Measurements from ENCODE around the gene CYP3A5.
A peak's percentile ranks its signal among the peaks of the same experiment; 100 is the strongest.
"Not testable (repeated sequence)": the region's sequence is repeated elsewhere in the genome, so short reads cannot be mapped to it uniquely, and the experiment has no call there.

CYP3A5 gene

GRCh38 chr7:99694201-99694911 is 14.6 kb upstream of the CYP3A5 start:
- Histone ChIP-seq H2BK120ac (ENCODE audit: low read depth, low read length) (no peak overlapping the region), H3K4me2 (ENCODE audit: insufficient read depth, low read length, poor library complexity, severe bottlenecking) (no peak overlapping the region), H3K79me1 (ENCODE audit: low read depth, low read length) (no peaks in the 10 kb centered on the region), H2BK15ac (ENCODE audit: low read length) (no peak overlapping the region), H2AFZ (ENCODE audit: low read length) (peak overlapping the region; percentile 96), H3K4ac (ENCODE audit: low read length) (no peak overlapping the region), H3K18ac (ENCODE audit: low read length) (no peak overlapping the region), H3K27ac (replicated peaks; ENCODE audit: low read length) (no peak overlapping the region), H3K23ac (ENCODE audit: low read depth, low read length, poor library complexity) (no peak overlapping the region), H4K8ac (ENCODE audit: low read depth, low read length) (no peak overlapping the region), H3K9ac (ENCODE audit: low read depth, low read length, poor library complexity) (no peak overlapping the region), H4K91ac (ENCODE audit: low read depth, low read length, poor library complexity) (no peak overlapping the region), H3K14ac (ENCODE audit: low read length) (no peak overlapping the region), H3K4me1 (ENCODE audit: control insufficient read depth in 2 of 2, insufficient read depth in 1 of 2, low read depth in 1 of 2, low read length in 2 of 2) (peaks cover 5 to 6% of the 10 kb centered on the region in 2 donors), H3K4me3 (ENCODE audit: low read length in 2 of 2) (no peak overlapping the region), H3K9me3 (replicated peaks in 1 of 2; ENCODE audit: control insufficient read depth in 2 of 2, insufficient read depth in 1 of 2, low read depth in 1 of 2, low read length in 2 of 2) (no peaks in the 10 kb centered on the region), H2BK5ac (ENCODE audit: low read length) (no peak overlapping the region), H2BK12ac (ENCODE audit: low read length) (no peak overlapping the region), H3K36me3 (replicated peaks in 1 of 2; ENCODE audit: control insufficient read depth in 2 of 2, insufficient read depth in 2 of 2, low read length in 2 of 2) (no peaks in the 10 kb centered on the region), H2AK5ac (ENCODE audit: low read depth, low read length) (no peak overlapping the region), H3K27me3 (ENCODE audit: control insufficient read depth in 3 of 3, insufficient read depth in 3 of 3, low read depth in 1 of 3, low read length in 3 of 3) (no peaks in the 10 kb centered on the region)
- DNase-seq (ENCODE audit: low spot score): no peak
- WGBS, 2 donors (ENCODE audit: extremely low coverage in 2 of 2, insufficient read length in 2 of 2, insufficient replicate concordance in 1 of 2): no CpG with 5 or more reads among the region's 5 CpGs

- peaks cover 5 to 6% of the 10 kb centered on the region in 2 donors for H3K4me1 ChIP-seq (ENCODE audit: control insufficient read depth in 2 of 2, insufficient read depth in 1 of 2, low read depth in 1 of 2, low read length in 2 of 2)
- H3K36me3 ChIP-seq (replicated peaks in 1 of 2; ENCODE audit: control insufficient read depth in 2 of 2, insufficient read depth in 2 of 2, low read length in 2 of 2): no peaks in the 10 kb centered on the region
- no peak overlapping the region for H2BK12ac ChIP-seq (ENCODE audit: low read length)
- H3K4me3 ChIP-seq (ENCODE audit: low read length in 2 of 2): no peak overlapping the region
- peak overlapping the region; percentile 96 for H2AFZ ChIP-seq (ENCODE audit: low read length)
- H3K79me1 ChIP-seq (ENCODE audit: low read depth, low read length): no peaks in the 10 kb centered on the region
- DNase-seq (ENCODE audit: low spot score): peak; percentile 32
- H4K91ac ChIP-seq (ENCODE audit: low read depth, low read length, poor library complexity): no peak overlapping the region
- WGBS, 2 donors (ENCODE audit: extremely low coverage in 2 of 2, insufficient read length in 2 of 2, insufficient replicate concordance in 1 of 2): no CpG with 5 or more reads among the region's 9 CpGs
- H3K27me3 ChIP-seq (ENCODE audit: control insufficient read depth in 3 of 3, insufficient read depth in 3 of 3, low read depth in 1 of 3, low read length in 3 of 3): no peaks in the 10 kb centered on the region
- H2BK120ac ChIP-seq (ENCODE audit: low read depth, low read length): no peak overlapping the region
- peak overlapping the region; percentile 14 for H2BK5ac ChIP-seq (ENCODE audit: low read length)
- no peaks in the 10 kb centered on the region for H3K9me3 ChIP-seq (replicated peaks in 1 of 2; ENCODE audit: control insufficient read depth in 2 of 2, insufficient read depth in 1 of 2, low read depth in 1 of 2, low read length in 2 of 2)
- peak overlapping the region; percentile 31 for H3K27ac ChIP-seq (replicated peaks; ENCODE audit: low read length)
- no peak overlapping the region for H3K4ac ChIP-seq (ENCODE audit: low read length)
- no peak overlapping the region for H2BK15ac ChIP-seq (ENCODE audit: low read length)
- H2AK5ac ChIP-seq (ENCODE audit: low read depth, low read length): no peak overlapping the region
- peak overlapping the region; percentile 89 for H4K8ac ChIP-seq (ENCODE audit: low read depth, low read length)
- peak overlapping the region; percentile 68 for H3K18ac ChIP-seq (ENCODE audit: low read length)
- H3K14ac ChIP-seq (ENCODE audit: low read length): no peak overlapping the region
- no peak overlapping the region for H3K4me2 ChIP-seq (ENCODE audit: insufficient read depth, low read length, poor library complexity, severe bottlenecking)
- no peak overlapping the region for H3K9ac ChIP-seq (ENCODE audit: low read depth, low read length, poor library complexity)
- no peak overlapping the region for H3K23ac ChIP-seq (ENCODE audit: low read depth, low read length, poor library complexity)
These were observed 13.8 kb upstream of the CYP3A5 start for GRCh38 chr7:99693427-99694200.

DNA sequence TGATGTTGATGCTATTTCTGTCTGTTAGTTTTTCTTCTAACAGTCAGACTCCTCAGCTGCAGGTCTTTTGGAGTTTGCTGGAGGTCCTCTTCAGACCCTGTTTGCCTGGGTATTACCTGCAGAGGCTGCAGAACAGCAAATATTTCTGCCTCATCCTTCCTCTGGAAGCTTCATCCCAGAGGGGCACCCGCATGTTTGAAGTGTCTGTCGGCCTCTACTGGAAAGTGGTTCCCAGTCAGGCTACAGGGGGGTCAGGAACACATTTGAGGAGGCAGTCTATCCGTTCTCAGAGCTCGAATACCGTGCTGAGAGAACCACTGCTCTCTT is 13.3 kb upstream of the CYP3A5 start:
- no peak overlapping the region for H3K18ac ChIP-seq (ENCODE audit: low read length)
- no peak overlapping the region for H2AK5ac ChIP-seq (ENCODE audit: low read depth, low read length)
- peak overlapping the region; percentile 96 for H2AFZ ChIP-seq (ENCODE audit: low read length)
- peak overlapping the region; percentile 14 for H2BK5ac ChIP-seq (ENCODE audit: low read length)
- no peak overlapping the region for H4K91ac ChIP-seq (ENCODE audit: low read depth, low read length, poor library complexity)
- H4K8ac ChIP-seq (ENCODE audit: low read depth, low read length): no peak overlapping the region
- H3K4ac ChIP-seq (ENCODE audit: low read length): no peak overlapping the region
- no peak overlapping the region for H3K4me2 ChIP-seq (ENCODE audit: insufficient read depth, low read length, poor library complexity, severe bottlenecking)
- no peaks in the 10 kb centered on the region for H3K36me3 ChIP-seq (replicated peaks in 1 of 2; ENCODE audit: control insufficient read depth in 2 of 2, insufficient read depth in 2 of 2, low read length in 2 of 2)
- no peak overlapping the region for H3K9ac ChIP-seq (ENCODE audit: low read depth, low read length, poor library complexity)
- no peak overlapping the region for H3K4me3 ChIP-seq (ENCODE audit: low read length in 2 of 2)
- no peak overlapping the region for H3K23ac ChIP-seq (ENCODE audit: low read depth, low read length, poor library complexity)
- H3K79me1 ChIP-seq (ENCODE audit: low read depth, low read length): no peaks in the 10 kb centered on the region
- H3K9me3 ChIP-seq (replicated peaks in 1 of 2; ENCODE audit: control insufficient read depth in 2 of 2, insufficient read depth in 1 of 2, low read depth in 1 of 2, low read length in 2 of 2): no peaks in the 10 kb centered on the region
- no peak for DNase-seq (ENCODE audit: low spot score)
- H2BK12ac ChIP-seq (ENCODE audit: low read length): no peak overlapping the region
- no peak overlapping the region for H2BK15ac ChIP-seq (ENCODE audit: low read length)
- no peak overlapping the region for H2BK120ac ChIP-seq (ENCODE audit: low read depth, low read length)
- H3K4me1 ChIP-seq (ENCODE audit: control insufficient read depth in 2 of 2, insufficient read depth in 1 of 2, low read depth in 1 of 2, low read length in 2 of 2): peaks cover 5 to 6% of the 10 kb centered on the region in 2 donors
- no peak overlapping the region for H3K14ac ChIP-seq (ENCODE audit: low read length)
- H3K27me3 ChIP-seq (ENCODE audit: control insufficient read depth in 3 of 3, insufficient read depth in 3 of 3, low read depth in 1 of 3, low read length in 3 of 3): no peaks in the 10 kb centered on the region
- WGBS, 2 donors (ENCODE audit: extremely low coverage in 2 of 2, insufficient read length in 2 of 2, insufficient replicate concordance in 1 of 2): no CpG with 5 or more reads among the region's 5 CpGs
- peak overlapping the region; percentile 15 for H3K27ac ChIP-seq (replicated peaks; ENCODE audit: low read length)

DNA sequence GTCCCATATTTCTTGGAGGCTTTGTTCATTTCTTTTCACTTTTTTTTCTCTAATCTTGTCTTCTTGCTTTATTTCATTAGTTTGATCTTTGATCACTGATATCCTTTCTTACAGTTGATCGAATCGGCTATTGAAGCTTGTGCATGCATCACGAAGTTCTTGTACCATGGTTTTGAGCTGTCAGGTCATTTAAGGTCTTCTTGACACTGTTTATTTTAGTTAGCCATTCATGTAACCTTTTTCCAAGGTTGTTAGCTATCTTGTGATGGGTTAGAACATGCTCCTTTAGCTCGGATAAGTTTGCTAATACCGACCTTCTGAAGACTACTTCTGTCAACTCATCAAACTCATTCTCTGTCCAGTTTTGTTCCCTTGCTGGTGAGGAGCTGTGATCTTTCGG is 12.8 kb upstream of the CYP3A5 start:
- not testable (repeated sequence) for H3K14ac ChIP-seq (ENCODE audit: low read length); H3K9me3 ChIP-seq (replicated peaks in 1 of 2; ENCODE audit: control insufficient read depth in 2 of 2, insufficient read depth in 1 of 2, low read depth in 1 of 2, low read length in 2 of 2); H3K4me2 ChIP-seq (ENCODE audit: insufficient read depth, low read length, poor library complexity, severe bottlenecking); H3K4ac ChIP-seq (ENCODE audit: low read length); H3K27ac ChIP-seq (replicated peaks; ENCODE audit: low read length); H3K4me1 ChIP-seq (ENCODE audit: control insufficient read depth in 2 of 2, insufficient read depth in 1 of 2, low read depth in 1 of 2, low read length in 2 of 2); H4K91ac ChIP-seq (ENCODE audit: low read depth, low read length, poor library complexity); H2AK5ac ChIP-seq (ENCODE audit: low read depth, low read length); H3K79me1 ChIP-seq (ENCODE audit: low read depth, low read length); DNase-seq (ENCODE audit: low spot score); H3K9ac ChIP-seq (ENCODE audit: low read depth, low read length, poor library complexity); H2BK5ac ChIP-seq (ENCODE audit: low read length); H2BK15ac ChIP-seq (ENCODE audit: low read length); H2BK12ac ChIP-seq (ENCODE audit: low read length); H3K4me3 ChIP-seq (ENCODE audit: low read length in 2 of 2); H3K18ac ChIP-seq (ENCODE audit: low read length); H4K8ac ChIP-seq (ENCODE audit: low read depth, low read length); H3K23ac ChIP-seq (ENCODE audit: low read depth, low read length, poor library complexity); H3K27me3 ChIP-seq (ENCODE audit: control insufficient read depth in 3 of 3, insufficient read depth in 3 of 3, low read depth in 1 of 3, low read length in 3 of 3); H2BK120ac ChIP-seq (ENCODE audit: low read depth, low read length); H3K36me3 ChIP-seq (replicated peaks in 1 of 2; ENCODE audit: control insufficient read depth in 2 of 2, insufficient read depth in 2 of 2, low read length in 2 of 2)
- peak overlapping the region; percentile 96 for H2AFZ ChIP-seq (ENCODE audit: low read length)
- no CpG with 5 or more reads among the region's 6 CpGs for WGBS, 2 donors (ENCODE audit: extremely low coverage in 2 of 2, insufficient read length in 2 of 2, insufficient replicate concordance in 1 of 2)

Measured in neuronal stem cell (in vitro differentiated cells).